HPDE6-E6E7 (cell line): ENCODE data around the gene MTERF4.

Experiments
- DNase-seq: peaks from one replicate; pipeline ENCODE4 v3.0.0; 2011; ENCODE audit warnings: missing footprints; ENCODE audit errors: extremely low spot score

The MTERF4 gene

DNA sequence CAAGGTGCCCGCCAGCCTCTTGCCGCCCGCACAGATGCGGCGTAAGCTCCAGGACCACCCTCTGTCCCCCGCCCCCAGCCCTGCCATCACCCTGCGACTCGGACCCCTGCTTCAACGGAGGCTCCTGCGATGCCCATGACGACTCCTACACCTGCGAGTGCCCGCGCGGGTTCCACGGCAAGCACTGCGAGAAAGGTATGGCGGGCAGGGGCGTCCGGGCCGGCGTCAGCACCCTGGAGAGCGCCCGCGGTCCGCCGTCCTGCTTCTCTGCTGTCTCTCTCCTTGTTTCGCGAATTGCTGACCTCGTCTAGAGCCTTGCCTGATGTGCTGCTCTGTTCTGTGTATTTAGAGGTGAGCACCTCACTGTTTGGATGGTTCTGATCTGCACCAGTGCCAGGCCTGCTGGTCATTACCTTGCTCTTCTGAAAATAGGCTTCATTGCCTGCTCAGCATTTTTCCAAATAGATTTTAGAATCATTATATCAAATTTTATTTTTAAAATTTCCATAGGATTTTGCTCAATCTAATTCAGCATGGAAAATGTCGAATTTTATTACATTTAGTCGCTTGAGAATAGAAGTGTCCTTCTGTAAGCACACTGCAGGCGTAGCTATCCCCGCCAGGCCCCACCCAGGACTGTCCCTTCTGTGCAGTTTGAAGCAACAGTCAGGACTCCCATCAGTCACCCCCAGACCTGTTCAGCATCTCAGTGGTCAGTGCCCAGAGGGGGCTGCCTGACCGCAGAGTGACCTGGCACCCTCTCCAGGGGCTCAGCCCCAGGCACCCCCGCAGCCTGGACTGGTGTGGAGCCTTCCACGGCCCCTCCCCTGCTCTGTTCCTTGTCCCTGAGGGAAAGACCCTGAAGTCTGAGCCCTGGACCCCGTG is 52.1 kb downstream of the MTERF4 start:
- no peak for DNase-seq

DNA sequence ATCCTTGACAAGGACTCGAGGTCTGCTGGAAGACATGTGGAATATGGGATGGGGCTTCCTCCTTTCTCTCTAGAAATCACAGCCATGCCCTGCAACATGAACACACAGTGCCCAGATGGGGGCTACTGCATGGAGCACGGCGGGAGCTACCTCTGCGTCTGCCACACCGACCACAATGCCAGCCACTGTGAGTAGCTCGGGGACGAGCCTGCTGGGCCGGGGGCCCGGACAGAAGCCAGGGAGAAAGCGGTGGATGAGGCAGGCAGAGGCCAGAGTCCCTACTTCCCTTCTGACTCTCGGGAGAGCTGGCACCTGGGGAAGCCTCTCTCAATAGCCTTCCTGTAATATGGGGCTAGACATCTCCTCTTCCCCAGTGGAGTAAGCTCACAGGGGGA is 53.1 kb downstream of the MTERF4 start:
- no peak for DNase-seq

DNA sequence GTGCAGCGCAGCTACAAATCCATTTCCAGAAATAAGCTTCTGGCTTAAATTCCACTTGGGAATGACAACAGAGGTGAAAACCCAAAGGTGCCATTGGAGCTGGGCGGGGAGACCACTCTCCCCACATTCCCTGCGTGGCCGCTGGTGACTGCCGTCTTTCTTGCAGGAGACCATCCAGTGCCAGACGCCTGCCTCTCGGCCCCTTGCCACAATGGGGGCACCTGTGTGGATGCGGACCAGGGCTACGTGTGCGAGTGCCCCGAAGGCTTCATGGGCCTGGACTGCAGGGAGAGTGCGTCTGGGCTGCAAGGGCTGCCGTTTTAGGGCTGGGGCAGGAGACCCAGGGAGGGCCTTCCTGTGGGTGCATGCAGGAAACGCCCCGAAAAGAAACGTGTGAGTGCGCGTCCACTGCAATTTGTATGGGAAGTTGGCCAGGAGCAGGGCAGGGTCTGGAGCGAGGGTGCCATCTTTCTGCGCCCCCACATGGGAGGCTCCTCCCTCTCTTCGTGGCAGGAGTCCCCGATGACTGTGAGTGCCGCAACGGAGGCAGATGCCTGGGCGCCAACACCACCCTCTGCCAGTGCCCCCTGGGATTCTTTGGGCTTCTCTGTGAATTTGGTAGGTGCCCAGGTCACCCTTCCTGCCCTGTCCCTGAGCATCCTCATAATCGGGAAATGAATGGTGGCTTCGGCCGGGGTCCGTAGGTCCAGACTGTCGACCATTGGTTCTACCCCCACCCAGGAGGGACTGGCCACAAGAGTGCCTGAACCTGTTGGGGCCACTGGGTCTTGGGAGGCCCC is 53.7 kb downstream of the MTERF4 start:
- no peak for DNase-seq

- no peak for DNase-seq
These were observed 54.7 kb downstream of the MTERF4 start for GRCh38 chr2:241047253-241048010.
